Uterus (tissue), 4 donors: ENCODE results near the gene SELENOF. TPM values are rescaled to one million over a fixed set of nuclear protein-coding genes. Genes with fewer than 3 reads are reported as not detected.

Experiments used
- DNase-seq, 2 donors: peaks; one replicate each; pipeline ENCODE4 v3.0.0-alpha.2; 2019 to 2020
- H3K27ac ChIP-seq, 2 donors: fragments of 200-600 bp; sonication (generic); 1 replicate in 1 of 2; 2 replicates in 1 of 2; pipeline ENCODE4 v1.5.1; 2016 to 2018
- H3K27me3 ChIP-seq, 2 donors: fragments of 200-600 bp; sonication (generic); one replicate each; pipeline ENCODE4 v1.5.1; 2018 to 2019; ENCODE audit warnings: control low read depth in 1 of 2
- H3K36me3 ChIP-seq, 2 donors: fragments of 200-600 bp; sonication (generic); one replicate each; pipeline ENCODE4 v1.5.1; 2019; ENCODE audit warnings: control low read depth in 1 of 2
- H3K4me1 ChIP-seq, 2 donors: fragments of 200-600 bp; sonication (generic); one replicate each; pipeline ENCODE4 v1.5.1; 2018 to 2019; ENCODE audit warnings: control low read depth in 1 of 2
- H3K4me3 ChIP-seq, 2 donors: fragments of 200-600 bp; sonication (generic); 1 replicate in 1 of 2; 2 replicates in 1 of 2; pipeline ENCODE4 v1.5.1; 2018 to 2019; ENCODE audit warnings: mild to moderate bottlenecking in 1 of 2
- H3K9me3 ChIP-seq, 2 donors: fragments of 200-600 bp; sonication (generic); one replicate each; pipeline ENCODE4 v1.5.1; 2019; ENCODE audit warnings: control low read depth in 1 of 2
- POLR2A ChIP-seq, 2 donors: fragments of 450-650 bp; IDR thresholded peaks; one replicate each; pipeline ENCODE4 v1.6.1; 2016; ENCODE audit warnings: antibody characterized with exemption in 2 of 2, mild to moderate bottlenecking in 1 of 2, moderate library complexity in 1 of 2
- intact Hi-C: fragments of 100-400 bp; cut with DNase I; formaldehyde crosslinking; loops from one replicate; pipeline ENCODE4 v1.15.1; 2023; ENCODE audit warnings: low total_unique reads
- total RNA-seq, 4 donors: library from RNA; depleted of rRNA in 3 of 4; stranded (reverse); fragments of >200 nt in 3 of 4; gene quantifications; one replicate each; pipeline versions ENCODE4 v1.1.0 to v1.2.4, GENCODE V29; 2014 to 2023
- TF ChIP-seq, protein P1 (sequence below), 4 experiments: fragments of 200-600 bp in 2 of 4; fragments of 450-650 bp in 2 of 4; sonication (generic) in 2 of 4; IDR thresholded peaks; one replicate each; pipeline ENCODE4 v1.5.1; 2016 to 2019; ENCODE audit warnings: antibody characterized with exemption in 4 of 4, mild to moderate bottlenecking in 2 of 4, moderate library complexity in 1 of 4
- donor health status: DM: yes; HTN: yes; CAD: no.

The SELENOF gene
- total RNA-seq, 4 donors from 2014 or later, result 155 to 232 (median 209) TPM

DNA sequence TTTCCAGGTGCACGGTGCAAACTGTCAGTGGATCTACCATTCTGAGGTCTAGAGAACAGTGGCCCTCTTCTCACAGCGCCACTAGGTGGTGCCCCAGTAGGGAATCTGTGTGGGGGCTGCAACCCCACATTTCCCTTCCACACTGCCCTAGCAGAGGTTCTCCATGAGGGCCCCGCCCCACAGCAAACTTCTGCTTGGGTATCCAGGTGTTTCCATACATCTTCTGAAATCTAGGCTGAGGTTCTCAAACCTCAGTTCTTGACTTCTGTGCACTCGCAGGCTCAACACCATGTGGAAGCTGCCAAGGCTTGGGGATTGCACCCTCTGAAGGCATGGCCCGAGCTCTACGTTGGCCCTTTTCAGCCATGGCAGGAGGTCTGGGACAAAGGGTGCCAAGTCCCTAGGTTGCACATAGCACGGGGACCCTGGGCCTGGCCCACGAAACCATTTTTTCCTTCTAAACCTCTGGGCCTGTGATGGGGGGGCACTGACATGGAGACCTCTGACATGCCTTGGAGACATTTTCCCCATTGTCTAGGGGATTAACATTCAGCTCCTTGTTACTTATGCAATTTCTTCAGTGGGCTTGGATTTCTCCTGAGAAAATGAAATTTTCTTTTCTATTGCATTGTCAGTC lies 10.5 kb upstream of the SELENOF start:
- Histone ChIP-seq H3K27me3 (no peaks in the 10 kb centered on the region), H3K9me3 (no peaks in the 10 kb centered on the region), H3K4me3 (no peak overlapping the region), H3K27ac (no peak overlapping the region), H3K4me1 (no peaks in the 10 kb centered on the region), H3K36me3 (no peaks in the 10 kb centered on the region)
- no peak for TF ChIP-seq POLR2A (IDR thresholded peaks at IDR 0.05)
- TF ChIP-seq, protein P1, sequence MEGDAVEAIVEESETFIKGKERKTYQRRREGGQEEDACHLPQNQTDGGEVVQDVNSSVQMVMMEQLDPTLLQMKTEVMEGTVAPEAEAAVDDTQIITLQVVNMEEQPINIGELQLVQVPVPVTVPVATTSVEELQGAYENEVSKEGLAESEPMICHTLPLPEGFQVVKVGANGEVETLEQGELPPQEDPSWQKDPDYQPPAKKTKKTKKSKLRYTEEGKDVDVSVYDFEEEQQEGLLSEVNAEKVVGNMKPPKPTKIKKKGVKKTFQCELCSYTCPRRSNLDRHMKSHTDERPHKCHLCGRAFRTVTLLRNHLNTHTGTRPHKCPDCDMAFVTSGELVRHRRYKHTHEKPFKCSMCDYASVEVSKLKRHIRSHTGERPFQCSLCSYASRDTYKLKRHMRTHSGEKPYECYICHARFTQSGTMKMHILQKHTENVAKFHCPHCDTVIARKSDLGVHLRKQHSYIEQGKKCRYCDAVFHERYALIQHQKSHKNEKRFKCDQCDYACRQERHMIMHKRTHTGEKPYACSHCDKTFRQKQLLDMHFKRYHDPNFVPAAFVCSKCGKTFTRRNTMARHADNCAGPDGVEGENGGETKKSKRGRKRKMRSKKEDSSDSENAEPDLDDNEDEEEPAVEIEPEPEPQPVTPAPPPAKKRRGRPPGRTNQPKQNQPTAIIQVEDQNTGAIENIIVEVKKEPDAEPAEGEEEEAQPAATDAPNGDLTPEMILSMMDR (IDR thresholded peaks at IDR 0.05), result no peak
- no peak for DNase-seq
- intact Hi-C loops, result no loop called here

DNA sequence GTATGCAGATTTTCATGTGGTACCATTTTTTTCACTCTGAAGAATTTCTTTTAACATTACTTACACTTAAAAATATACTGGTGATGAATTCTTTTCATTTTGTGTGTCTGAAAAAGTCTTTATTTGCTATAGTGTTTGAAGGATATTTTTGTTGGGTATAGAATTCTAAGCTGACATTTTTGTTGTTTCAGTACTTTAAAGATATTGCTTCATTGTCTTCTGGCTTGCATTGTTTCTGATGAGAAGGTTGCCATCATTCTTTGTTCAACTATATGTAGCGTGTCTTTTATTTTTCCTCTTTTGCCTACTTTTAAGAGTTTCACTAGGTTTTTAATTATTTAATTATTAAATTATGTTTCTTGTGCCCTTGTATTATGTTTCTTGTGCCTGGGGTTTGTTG lies 8.5 kb upstream of the SELENOF start:
- DNase-seq, result no peak
- Histone ChIP-seq H3K27me3 (no peaks in the 10 kb centered on the region), H3K27ac (no peak overlapping the region), H3K9me3 (no peaks in the 10 kb centered on the region), H3K4me3 (no peak overlapping the region), H3K36me3 (no peaks in the 10 kb centered on the region), H3K4me1 (no peaks in the 10 kb centered on the region)
- intact Hi-C loops, result no loop called here
- TF ChIP-seq, protein P1 (IDR thresholded peaks at IDR 0.05), result no peak
- no peak for TF ChIP-seq POLR2A (IDR thresholded peaks at IDR 0.05)

DNA sequence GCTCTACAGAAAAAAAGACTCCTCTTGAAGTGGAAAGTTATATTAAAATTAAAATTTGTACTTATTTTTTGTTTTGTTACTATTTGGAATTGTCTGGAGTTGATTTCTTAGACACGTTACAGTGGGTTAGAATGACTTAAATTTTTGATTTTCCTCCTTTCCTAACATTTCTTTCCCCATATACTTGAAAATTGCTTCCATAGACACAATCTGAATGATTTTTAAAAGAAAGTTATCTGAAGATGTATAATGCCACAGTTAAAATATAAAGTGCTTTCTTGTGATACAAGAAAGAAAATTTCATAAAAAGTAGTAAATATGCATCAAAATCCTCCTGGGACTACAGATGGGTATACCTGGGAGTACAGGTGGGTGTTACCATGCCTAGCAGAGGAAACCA lies 2.8 kb upstream of the SELENOF start:
- no peak overlapping the region for H3K27ac ChIP-seq
- H3K36me3 ChIP-seq, result no peaks in the 10 kb centered on the region
- no peaks in the 10 kb centered on the region for H3K27me3 ChIP-seq
- no peaks in the 10 kb centered on the region for H3K9me3 ChIP-seq
- peaks cover 0 to 5% of the 10 kb centered on the region in 2 donors for H3K4me1 ChIP-seq
- no peak overlapping the region for H3K4me3 ChIP-seq
- TF ChIP-seq, protein P1 (IDR thresholded peaks at IDR 0.05), result no peak
- TF ChIP-seq POLR2A (IDR thresholded peaks at IDR 0.05), result no peak
- intact Hi-C loops, result loop anchor here (10.0 kb wide), 1 partner anchor 202 kb away; no protein-coding TSS in a partner anchor
- DNase-seq, result no peak

DNA sequence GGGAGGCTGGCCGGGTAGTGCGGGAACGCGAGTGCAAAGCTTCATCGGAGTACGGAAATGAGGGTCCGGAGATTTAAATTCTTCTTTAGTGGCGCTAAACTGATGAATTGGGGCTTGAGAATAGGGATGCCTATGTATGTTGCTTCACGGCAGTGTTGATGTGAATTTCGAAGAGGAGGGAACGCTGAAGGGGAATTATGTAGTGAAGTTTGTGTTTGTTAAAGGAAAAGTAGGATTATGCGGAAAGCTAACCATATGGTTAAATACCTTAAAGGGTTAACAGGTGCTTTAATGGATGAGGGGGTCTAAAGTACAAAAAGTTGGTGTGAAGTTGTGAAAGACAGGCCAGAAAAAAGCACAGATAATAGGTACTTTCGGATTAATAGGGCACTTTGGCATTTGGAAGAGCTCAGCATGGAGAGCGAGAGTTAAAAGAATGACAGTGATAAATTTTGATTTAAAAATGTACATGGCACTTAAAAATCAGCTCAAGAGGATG lies 1.9 kb upstream of the SELENOF start:
- Histone ChIP-seq H3K4me3 (peak overlapping the region; percentile 70 to 76), H3K4me1 (peaks cover 0 to 5% of the 10 kb centered on the region in 2 donors), H3K9me3 (no peaks in the 10 kb centered on the region), H3K27ac (peak overlapping the region; percentile 84 to 88), H3K27me3 (no peaks in the 10 kb centered on the region), H3K36me3 (no peaks in the 10 kb centered on the region)
- no peak for DNase-seq
- intact Hi-C loops, result loop anchor here (10.0 kb wide), 1 partner anchor 201 kb away; no protein-coding TSS in a partner anchor
- TF ChIP-seq, protein P1 (IDR thresholded peaks at IDR 0.05), result no peak
- TF ChIP-seq POLR2A (IDR thresholded peaks at IDR 0.05), result no peak

DNA sequence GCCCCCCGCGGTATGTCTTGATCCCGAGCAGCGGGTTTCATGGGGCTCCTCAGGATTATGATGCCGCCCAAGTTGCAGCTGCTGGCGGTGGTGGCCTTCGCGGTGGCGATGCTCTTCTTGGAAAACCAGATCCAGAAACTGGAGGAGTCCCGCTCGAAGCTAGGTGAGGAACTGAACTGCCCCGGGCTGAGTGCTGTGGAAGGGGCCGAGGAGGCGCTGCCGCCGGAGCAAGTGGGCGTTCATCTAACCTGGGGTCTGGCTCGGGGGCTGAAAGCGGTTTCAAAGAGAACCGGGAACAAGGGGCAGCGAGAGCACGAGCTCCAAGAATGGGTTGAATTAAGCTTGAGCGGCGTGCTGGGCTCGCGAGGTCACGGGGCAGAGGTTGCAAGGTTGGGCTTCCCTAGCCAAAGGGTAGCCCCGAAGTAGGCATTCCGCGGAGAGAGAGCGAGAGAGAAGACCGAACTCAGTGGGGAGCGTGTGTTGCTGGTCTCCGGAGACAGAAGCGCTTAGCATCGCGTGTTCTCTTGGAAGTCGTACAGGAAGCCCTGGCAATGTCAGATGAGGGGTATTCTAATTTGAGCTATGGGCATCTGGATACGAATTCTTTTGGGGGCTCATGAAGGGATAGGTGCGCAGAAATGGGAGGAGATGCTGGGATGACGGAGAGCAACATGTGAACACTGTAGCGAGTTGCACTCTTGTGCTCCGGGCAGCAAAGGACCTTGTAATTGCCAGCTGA lies 1.2 kb upstream of the SELENOF start:
- intact Hi-C loops, result loop anchor here (10.0 kb wide), 1 partner anchor 200 kb away; no protein-coding TSS in a partner anchor
- Histone ChIP-seq H3K27me3 (no peaks in the 10 kb centered on the region), H3K4me3 (peak overlapping the region; percentile 70 to 76), H3K36me3 (no peaks in the 10 kb centered on the region), H3K9me3 (no peaks in the 10 kb centered on the region), H3K27ac (peak overlapping the region; percentile 84 to 88), H3K4me1 (peaks cover 0 to 5% of the 10 kb centered on the region in 2 donors)
- peak; percentile 32 to 36 for DNase-seq
- TF ChIP-seq POLR2A (IDR thresholded peaks at IDR 0.05), result no peak
- TF ChIP-seq, protein P1 (IDR thresholded peaks at IDR 0.05), result no peak
